ENCODE data around the gene AP5B1. TPM values are rescaled to one million over a fixed set of nuclear protein-coding genes. Genes with fewer than 3 reads are reported as not detected.

AP5B1 gene
- total and polyA plus RNA-seq, 9 of the 15 experiments (the other 6 are each of a cell fraction or from before 2014, with no cell fraction given) = 0.51 to 24.2 (median 5.1) TPM

DNA sequence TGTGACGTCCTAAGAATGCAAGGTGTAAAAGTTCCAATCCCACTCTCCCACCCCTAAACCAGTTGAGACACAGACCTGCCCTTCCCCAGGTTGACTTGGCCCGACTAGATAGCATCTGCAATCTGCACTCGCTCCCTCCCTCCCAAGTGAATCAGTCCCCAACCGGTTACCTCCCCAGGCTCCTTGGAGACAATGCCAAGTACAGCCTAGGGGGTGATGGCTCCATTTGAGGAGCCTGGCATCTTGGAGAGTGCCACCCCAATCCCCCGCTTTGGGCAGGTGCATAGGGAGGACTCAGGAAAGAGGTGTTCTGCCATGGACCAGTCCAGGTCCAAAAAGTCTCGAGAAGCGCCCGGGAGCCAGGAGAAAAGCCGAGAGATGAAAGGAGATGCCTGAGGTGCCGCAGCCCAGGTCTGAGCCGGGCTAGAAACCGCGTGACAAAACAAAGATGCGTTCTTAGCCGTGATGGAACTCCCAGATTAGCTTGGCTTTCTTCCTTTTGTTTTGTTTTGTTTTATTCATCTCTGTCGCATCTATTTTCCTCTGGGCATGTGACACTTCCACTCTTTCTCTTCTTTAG is 34.3 kb upstream of the AP5B1 start:
- CTCF ChIA-PET (ENCODE audit: low intra/inter-chr PET ratio) = interaction anchor here (0.5 to 0.6 kb wide), 2 partner anchors 104 to 115 kb away, joined by 3 read pairs; partner anchors contain the start of gene C11orf68
- intact Hi-C loops (cut with micrococcal nuclease) = loop anchor here (5.0 to 10.0 kb wide), 2 partner anchors 33 to 270 kb away; partner anchors contain the start of gene AP5B1
- ATAC-seq (no peak), DNase-seq (ENCODE audit: extremely low read depth in 1 of 4, low spot score in 3 of 4) (no peak), FAIRE-seq (no peak)
- Histone ChIP-seq H3K9me3 (replicated peaks; ENCODE audit: control insufficient read depth, insufficient read depth, low read depth, low read length) (no peaks in the 10 kb centered on the region), H3K27ac (ENCODE audit: extremely low read depth, low read depth, low read length) (no peak overlapping the region), H3K4me3 (no peak overlapping the region), H3K79me2 (ENCODE audit: control insufficient read depth, insufficient read depth, low read length) (no peaks in the 10 kb centered on the region), H3K27me3 (ENCODE audit: control insufficient read depth in 2 of 2, insufficient read depth in 2 of 2, low read length in 2 of 2) (peaks cover 17 to 26% of the 10 kb centered on the region in 2 experiments; a peak in 4 of 5 replicates), H4K20me1 (replicated peaks; ENCODE audit: control insufficient read depth, insufficient read depth, low read length) (no peaks in the 10 kb centered on the region), H3K4me1 (replicated peaks in 1 of 2; ENCODE audit: control insufficient read depth in 2 of 2, insufficient read depth in 2 of 2, low read length in 2 of 2) (peaks cover 0 to 19% of the 10 kb centered on the region in 2 experiments; a peak in 2 of 5 replicates), H3K4me2 (ENCODE audit: insufficient read depth, low read length) (no peak overlapping the region), H2AFZ (ENCODE audit: low read depth, low read length) (no peak overlapping the region), H3K36me3 (ENCODE audit: control insufficient read depth, insufficient read depth, low read length) (no peaks in the 10 kb centered on the region), H3K9ac (ENCODE audit: insufficient read depth in 1 of 2, low read depth in 2 of 2, low read length in 2 of 2) (peak overlapping the region in 1 of 2 experiments; percentile 51; a peak in 1 of 4 replicates), H3K9me1 (ENCODE audit: control insufficient read depth, insufficient read depth, low read length) (no peaks in the 10 kb centered on the region)
- TF ChIP-seq RUNX1 (IDR thresholded peaks at IDR 0.05; ENCODE audit: low read depth) (no peak), MCM5 (IDR thresholded peaks at IDR 0.05; ENCODE audit: low read depth) (no peak), TCF7 (IDR thresholded peaks at IDR 0.05; ENCODE audit: borderline replicate concordance) (no peak), MTA2 (IDR thresholded peaks at IDR 0.05; ENCODE audit: low read depth) (no peak), MEIS2 (IDR thresholded peaks at IDR 0.05; ENCODE audit: partially characterized antibody) (peak; percentile 0), ZNF232 (CRISPR knock-in tag; IDR thresholded peaks at IDR 0.05) (no peak), FOSL1 (tag; conservative IDR thresholded peaks at IDR 0.05) (peak; percentile 19; the same call in 1 of the 2 replicates), TSC22D4 (tag; IDR thresholded peaks at IDR 0.05) (no peak)
- TF ChIP-seq, protein P1, sequence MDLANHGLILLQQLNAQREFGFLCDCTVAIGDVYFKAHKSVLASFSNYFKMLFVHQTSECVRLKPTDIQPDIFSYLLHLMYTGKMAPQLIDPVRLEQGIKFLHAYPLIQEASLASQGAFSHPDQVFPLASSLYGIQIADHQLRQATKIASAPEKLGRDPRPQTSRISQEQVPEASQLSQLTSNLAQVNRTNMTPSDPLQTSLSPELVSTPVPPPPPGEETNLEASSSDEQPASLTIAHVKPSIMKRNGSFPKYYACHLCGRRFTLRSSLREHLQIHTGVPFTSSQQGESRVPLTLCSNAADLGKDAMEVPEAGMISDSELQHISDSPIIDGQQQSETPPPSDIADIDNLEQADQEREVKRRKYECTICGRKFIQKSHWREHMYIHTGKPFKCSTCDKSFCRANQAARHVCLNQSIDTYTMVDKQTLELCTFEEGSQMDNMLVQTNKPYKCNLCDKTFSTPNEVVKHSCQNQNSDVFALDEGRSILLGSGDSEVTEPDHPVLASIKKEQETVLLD (IDR thresholded peaks at IDR 0.05) = no peak
- BruUV-seq (replicated peaks) = TSS peak; percentile 33
- POLR2A ChIA-PET = interaction anchor here (1.5 to 2.8 kb wide), 3 partner anchors 37 to 95 kb away, joined by 3 to 12 read pairs (median 4); partner anchors contain the start of genes CFL1 and RNASEH2C
- 49% methylated on average over 16 of the region's 16 CpGs for WGBS (ENCODE audit: insufficient coverage, low coverage, missing lambda C conversion rate)
- in situ Hi-C loops (cut with MboI) = no loop called here
